Stomach smooth muscle (tissue), 2 donors: ENCODE measurements around the gene WNK2.

Experiments
- H3K27ac ChIP-seq: one replicate; pipeline ENCODE4 v1.7.0; 2013; ENCODE audit warnings: mild to moderate bottlenecking, low read length, inconsistent platforms
- H3K27me3 ChIP-seq, 2 donors: one replicate each; pipeline ENCODE4 v1.7.0; 2013; ENCODE audit warnings: low read length in 2 of 2; ENCODE audit not compliant: insufficient read depth in 2 of 2, control insufficient read depth in 1 of 2
- H3K36me3 ChIP-seq, 2 donors: one replicate each; pipeline ENCODE4 v1.7.0; 2013; ENCODE audit warnings: low read length in 2 of 2; ENCODE audit not compliant: control insufficient read depth in 2 of 2, insufficient read depth in 2 of 2
- H3K4me1 ChIP-seq: one replicate; pipeline ENCODE4 v1.7.0; 2013; ENCODE audit warnings: low read length; ENCODE audit not compliant: control insufficient read depth, insufficient read depth
- H3K4me3 ChIP-seq, 2 donors: one replicate each; pipeline ENCODE4 v1.7.0; 2013; ENCODE audit warnings: low read length in 2 of 2
- H3K9ac ChIP-seq, 2 donors: one replicate each; pipeline ENCODE4 v1.7.0; 2013; ENCODE audit warnings: low read length in 2 of 2, mild to moderate bottlenecking in 1 of 2
- H3K9me3 ChIP-seq, 2 donors: one replicate each; pipeline ENCODE4 v1.7.0; 2013; ENCODE audit warnings: low read length in 2 of 2; ENCODE audit not compliant: control insufficient read depth in 2 of 2
- donor health status: healthy.
- donor health status: Pancreatic carcinoma.

Gene WNK2

GRCh38 chr9:93231716-93232115, 47.8 kb downstream of the WNK2 start:
- H3K9me3 ChIP-seq, result no peaks in the 10 kb centered on the region
- H3K27ac ChIP-seq, result no peak overlapping the region
- H3K4me3 ChIP-seq, result no peak overlapping the region
- H3K9ac ChIP-seq, result no peak overlapping the region
- H3K27me3 ChIP-seq, result no peaks in the 10 kb centered on the region
- H3K4me1 ChIP-seq, result peaks cover 34% of the 10 kb centered on the region
- H3K36me3 ChIP-seq, result peaks cover 0 to 5% of the 10 kb centered on the region in 2 donors

DNA sequence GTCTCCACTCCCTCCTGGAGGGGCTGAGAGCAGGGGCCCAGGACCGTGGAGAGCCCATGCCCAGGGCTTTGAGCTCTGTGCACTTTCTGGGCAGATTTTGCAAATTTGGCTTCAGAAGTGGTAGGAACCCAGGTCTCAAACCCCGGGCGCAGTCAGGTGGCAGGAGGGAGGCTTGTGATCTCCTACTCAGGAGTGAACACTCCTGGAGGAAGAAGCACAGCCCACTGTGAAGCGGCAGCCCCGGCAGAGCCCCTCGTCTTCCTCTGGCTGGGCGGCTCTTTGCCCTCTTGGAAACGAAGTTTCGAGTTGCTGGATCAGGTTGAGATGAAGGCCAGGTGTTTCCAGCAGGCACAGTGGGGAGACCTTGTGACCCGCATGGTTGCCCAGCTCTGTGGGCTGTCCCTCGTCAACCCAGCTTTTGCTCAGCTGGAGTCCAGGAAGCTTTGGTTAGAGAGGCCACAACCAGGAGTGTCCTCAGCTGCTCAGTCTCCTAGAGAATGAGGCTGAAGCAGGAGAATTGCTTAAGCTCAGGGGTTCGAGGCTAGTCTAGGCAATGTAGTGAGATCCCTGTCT, 48.5 kb downstream of the WNK2 start:
- H3K9ac ChIP-seq, result no peak overlapping the region
- H3K36me3 ChIP-seq, result peaks cover 0 to 5% of the 10 kb centered on the region in 2 donors
- H3K9me3 ChIP-seq, result no peaks in the 10 kb centered on the region
- no peak overlapping the region for H3K27ac ChIP-seq
- H3K4me1 ChIP-seq, result peaks cover 34% of the 10 kb centered on the region
- no peak overlapping the region for H3K4me3 ChIP-seq
- no peaks in the 10 kb centered on the region for H3K27me3 ChIP-seq

- no peak overlapping the region for H3K9ac ChIP-seq
- no peaks in the 10 kb centered on the region for H3K9me3 ChIP-seq
- peaks cover 34% of the 10 kb centered on the region for H3K4me1 ChIP-seq
- no peak overlapping the region for H3K27ac ChIP-seq
- no peak overlapping the region for H3K4me3 ChIP-seq
- peaks cover 0 to 8% of the 10 kb centered on the region in 2 donors for H3K36me3 ChIP-seq
- H3K27me3 ChIP-seq, result no peaks in the 10 kb centered on the region
These were observed 49.1 kb downstream of the WNK2 start for GRCh38 chr9:93233033-93233432.

DNA sequence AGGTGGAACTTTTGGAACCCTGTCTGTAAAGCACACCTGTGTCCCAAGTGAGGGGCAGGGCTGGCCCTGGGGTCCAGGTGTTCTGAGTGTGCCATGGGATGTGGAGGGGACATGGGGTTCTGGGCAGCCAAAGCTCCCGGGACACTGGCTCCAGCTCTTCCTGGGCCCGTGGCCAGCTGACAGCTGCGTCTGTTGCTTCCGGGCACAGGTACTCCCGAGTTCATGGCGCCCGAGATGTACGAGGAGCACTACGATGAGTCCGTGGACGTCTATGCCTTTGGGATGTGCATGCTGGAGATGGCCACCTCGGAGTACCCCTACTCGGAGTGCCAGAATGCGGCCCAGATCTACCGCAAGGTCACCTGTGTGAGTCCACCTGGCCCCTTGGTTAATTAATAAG, 50.7 kb downstream of the WNK2 start:
- H3K27ac ChIP-seq, result no peak overlapping the region
- peaks cover 21% of the 10 kb centered on the region for H3K4me1 ChIP-seq
- H3K27me3 ChIP-seq, result no peaks in the 10 kb centered on the region
- H3K4me3 ChIP-seq, result no peak overlapping the region
- H3K36me3 ChIP-seq, result peaks cover 6 to 20% of the 10 kb centered on the region in 2 donors
- no peaks in the 10 kb centered on the region for H3K9me3 ChIP-seq
- no peak overlapping the region for H3K9ac ChIP-seq

DNA sequence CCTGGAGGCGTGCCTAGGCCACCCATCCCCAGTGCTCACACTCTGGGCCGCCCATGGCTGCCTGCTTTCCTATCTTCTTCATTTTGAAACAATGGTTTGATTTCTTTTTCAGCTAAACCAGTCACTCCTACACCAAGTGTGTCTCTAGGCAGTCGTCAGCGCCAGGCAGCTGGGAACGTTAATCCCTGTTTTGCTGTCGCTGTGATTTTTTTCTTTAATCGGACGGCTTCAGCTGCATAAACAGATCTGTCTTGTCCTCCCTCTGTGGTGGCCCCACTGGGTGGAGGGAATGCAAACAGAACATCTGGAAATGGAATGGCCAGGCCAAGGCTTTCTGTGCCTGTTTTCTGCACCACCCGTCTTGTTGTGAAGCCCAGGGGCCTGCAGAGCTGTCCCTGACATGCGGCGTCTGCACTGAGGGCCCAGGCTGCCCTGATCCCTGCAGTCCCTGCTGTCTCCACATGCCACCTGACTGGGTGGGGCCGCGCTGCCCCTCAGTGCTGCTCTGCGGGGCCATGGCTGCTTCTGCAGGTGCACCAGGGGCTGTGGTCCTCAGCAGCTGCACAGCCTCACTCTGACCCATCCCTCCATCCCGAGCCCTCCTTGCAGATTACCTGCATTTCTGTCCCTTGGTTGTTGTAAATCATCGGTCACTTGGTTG, 51.5 kb downstream of the WNK2 start:
- Histone ChIP-seq H3K4me1 (peaks cover 13% of the 10 kb centered on the region), H3K4me3 (no peak overlapping the region), H3K9ac (no peak overlapping the region), H3K27me3 (no peaks in the 10 kb centered on the region), H3K9me3 (no peaks in the 10 kb centered on the region), H3K27ac (no peak overlapping the region), H3K36me3 (peaks cover 6 to 22% of the 10 kb centered on the region in 2 donors)

GRCh38 chr9:93236541-93237206, 52.7 kb downstream of the WNK2 start:
- H3K36me3 ChIP-seq, result peaks cover 6 to 27% of the 10 kb centered on the region in 2 donors
- H3K9me3 ChIP-seq, result no peaks in the 10 kb centered on the region
- H3K9ac ChIP-seq, result no peak overlapping the region
- no peak overlapping the region for H3K4me3 ChIP-seq
- peaks cover 5% of the 10 kb centered on the region for H3K4me1 ChIP-seq
- H3K27me3 ChIP-seq, result no peaks in the 10 kb centered on the region
- H3K27ac ChIP-seq, result no peak overlapping the region

GRCh38 chr9:93237540-93237939, 53.6 kb downstream of the WNK2 start:
- Histone ChIP-seq H3K9me3 (no peaks in the 10 kb centered on the region), H3K36me3 (peaks cover 6 to 32% of the 10 kb centered on the region in 2 donors), H3K4me1 (peaks cover 1% of the 10 kb centered on the region), H3K27ac (no peak overlapping the region), H3K4me3 (no peak overlapping the region), H3K27me3 (no peaks in the 10 kb centered on the region), H3K9ac (no peak overlapping the region)

GRCh38 chr9:93238953-93239925, 55.3 kb downstream of the WNK2 start:
- no peak overlapping the region for H3K27ac ChIP-seq
- H3K27me3 ChIP-seq, result no peaks in the 10 kb centered on the region
- no peaks in the 10 kb centered on the region for H3K4me1 ChIP-seq
- no peak overlapping the region for H3K9ac ChIP-seq
- H3K9me3 ChIP-seq, result no peaks in the 10 kb centered on the region
- H3K36me3 ChIP-seq, result peaks cover 6 to 43% of the 10 kb centered on the region in 2 donors
- no peak overlapping the region for H3K4me3 ChIP-seq

- no peaks in the 10 kb centered on the region for H3K9me3 ChIP-seq
- H3K27me3 ChIP-seq, result no peaks in the 10 kb centered on the region
- H3K4me1 ChIP-seq, result no peaks in the 10 kb centered on the region
These were observed 57.0 kb downstream of the WNK2 start for GRCh38 chr9:93240891-93241334.

DNA sequence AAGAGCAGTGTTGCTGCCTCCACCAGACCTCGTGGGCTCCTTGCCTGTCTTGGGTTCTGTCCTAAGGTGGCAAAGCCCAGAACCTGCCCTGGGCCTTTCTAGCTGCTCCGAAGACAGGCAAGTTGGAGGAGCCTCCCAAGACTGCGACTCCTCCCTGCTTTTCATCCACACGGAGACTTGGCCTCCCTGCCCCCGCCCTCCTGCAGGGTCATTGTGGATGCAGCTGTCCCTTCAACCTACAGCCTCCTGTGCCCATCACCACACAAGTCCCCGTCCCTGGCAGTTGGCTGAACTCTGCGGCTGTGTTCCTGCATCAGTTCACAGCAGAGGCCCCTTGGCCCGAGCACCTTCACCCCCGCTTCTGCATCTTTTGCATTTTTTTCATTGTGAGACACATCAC, 59.2 kb downstream of the WNK2 start:
- H3K27me3 ChIP-seq, result no peaks in the 10 kb centered on the region
- H3K36me3 ChIP-seq, result peaks cover 10 to 43% of the 10 kb centered on the region in 2 donors
- no peak overlapping the region for H3K27ac ChIP-seq
- H3K9me3 ChIP-seq, result no peaks in the 10 kb centered on the region
- H3K4me3 ChIP-seq, result no peak overlapping the region
- peaks cover 1% of the 10 kb centered on the region for H3K4me1 ChIP-seq
- no peak overlapping the region for H3K9ac ChIP-seq

More at GRCh38 chr9:93240891-93241334, 57.0 kb downstream of the WNK2 start:
- peaks cover 6 to 38% of the 10 kb centered on the region in 2 donors for H3K36me3 ChIP-seq
- no peak overlapping the region for H3K9ac ChIP-seq
- no peak overlapping the region for H3K27ac ChIP-seq
- no peak overlapping the region for H3K4me3 ChIP-seq
